GM18502 (cell line): Measurements from ENCODE around the gene SNRNP200.
"Not testable (repeated sequence)": the region's sequence is repeated elsewhere in the genome, so short reads cannot be mapped to it uniquely, and the experiment has no call there.

Experiments
- ATAC-seq: cut with Tn5 transposase; IDR thresholded peaks from one replicate; pipeline ENCODE4 v1.9.1; 2021; ENCODE audit warnings: mild to moderate bottlenecking; ENCODE audit not compliant: unreplicated experiment, poor library complexity

Gene SNRNP200

DNA sequence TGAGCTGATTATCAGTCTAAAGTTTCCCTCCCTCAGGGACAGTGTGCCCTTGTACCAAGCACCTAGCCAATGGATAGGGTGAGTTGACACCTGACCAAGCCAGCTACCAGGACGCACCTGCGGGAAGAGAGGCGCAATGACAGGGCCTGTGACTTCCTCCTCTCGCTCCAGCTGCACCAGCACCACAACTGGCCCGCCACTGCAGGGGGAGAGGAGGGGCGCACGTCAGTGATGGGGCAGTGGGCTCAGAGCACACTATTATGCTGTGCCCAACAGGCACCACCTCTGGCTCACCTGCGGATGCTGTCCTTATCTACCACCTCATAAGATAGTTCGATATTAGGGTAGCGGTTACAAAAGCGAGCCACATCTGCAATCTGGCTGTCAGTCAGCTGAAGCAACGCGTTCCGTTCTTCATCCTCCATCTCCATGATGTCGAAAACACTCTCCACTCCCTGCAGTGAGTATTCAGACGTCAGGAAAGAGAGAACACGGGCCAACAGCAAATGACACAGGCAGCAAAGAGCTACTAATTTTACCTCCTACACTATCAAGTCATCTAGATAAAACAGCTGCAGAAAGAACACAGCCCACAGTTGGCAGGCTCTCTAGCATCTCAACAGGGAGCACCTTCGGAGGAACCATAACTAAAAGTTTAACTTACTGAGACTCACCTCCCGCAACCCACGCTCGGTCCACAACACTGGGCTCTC lies 28.4 kb downstream of the SNRNP200 start:
- ATAC-seq = no peak

DNA sequence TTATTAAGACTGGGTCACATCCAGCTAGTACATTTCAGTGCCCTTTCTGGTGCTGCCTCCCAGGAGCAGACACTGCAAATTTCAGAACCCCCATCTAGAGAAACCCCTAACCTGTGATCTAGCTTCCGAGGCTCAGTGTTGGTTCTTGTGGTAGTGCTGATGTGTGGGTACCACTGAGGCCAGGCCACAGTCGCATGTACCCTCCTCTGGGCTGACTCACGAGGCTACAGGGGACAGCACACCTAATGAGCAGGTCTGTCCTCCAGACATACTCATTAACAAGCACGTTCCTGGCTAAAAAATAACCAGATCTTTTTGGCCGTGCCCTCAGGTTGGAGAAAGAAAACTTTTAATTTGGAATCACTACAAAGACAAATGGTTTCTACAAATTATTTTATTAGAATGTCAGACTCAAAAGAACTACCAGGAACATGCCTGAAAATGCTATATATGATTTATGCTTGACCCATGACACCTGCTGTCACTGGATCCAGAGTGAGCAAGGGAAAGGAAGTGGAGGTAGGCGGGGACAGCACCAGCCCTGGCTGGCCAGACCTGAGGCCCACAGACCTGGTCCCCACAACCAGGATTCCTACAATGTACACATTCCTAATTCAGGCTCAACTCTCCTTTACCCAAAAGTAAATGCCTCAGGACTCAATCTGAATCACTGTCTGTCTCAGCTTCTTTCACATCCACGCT lies 30.8 kb downstream of the SNRNP200 start:
- no peak for ATAC-seq

DNA sequence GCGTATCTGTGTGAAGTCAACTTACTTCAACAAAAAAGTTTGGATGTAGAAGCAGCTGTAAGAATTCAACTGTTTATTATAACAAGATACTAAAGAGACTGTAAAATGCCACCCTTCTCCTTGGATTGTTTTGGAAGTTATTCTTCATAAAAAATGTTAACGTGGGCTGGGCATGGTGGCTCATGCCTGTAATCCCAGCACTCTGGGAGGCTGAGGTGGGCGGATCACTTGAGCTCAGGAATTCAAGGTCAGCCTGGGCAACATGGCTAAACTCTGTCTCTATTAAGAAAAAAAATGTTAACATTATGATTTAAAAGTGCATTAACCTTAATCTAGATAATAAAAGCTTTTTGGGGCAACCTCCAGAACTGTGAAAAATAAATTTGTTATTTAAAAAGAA lies 31.6 kb downstream of the SNRNP200 start:
- no peak for ATAC-seq

DNA sequence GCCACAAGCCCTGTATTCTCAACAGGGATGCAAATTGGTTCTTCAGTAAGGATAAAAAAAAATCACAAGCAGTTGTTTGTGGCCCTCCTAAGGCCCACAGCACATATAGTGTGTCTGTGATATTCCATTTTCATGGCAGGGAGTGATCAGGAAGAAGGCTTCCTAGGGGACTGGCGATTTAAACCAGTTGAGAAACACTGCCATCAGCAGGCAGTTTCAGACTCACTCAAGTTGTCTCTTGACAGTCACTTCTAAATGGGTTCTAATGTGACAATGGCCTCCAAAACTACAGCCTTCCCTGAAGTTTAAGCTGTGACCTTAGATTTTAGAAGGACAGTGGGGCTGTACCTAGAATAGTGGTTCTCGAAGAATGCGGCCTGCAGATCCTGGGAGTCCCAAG lies 33.4 kb downstream of the SNRNP200 start:
- no peak for ATAC-seq

DNA sequence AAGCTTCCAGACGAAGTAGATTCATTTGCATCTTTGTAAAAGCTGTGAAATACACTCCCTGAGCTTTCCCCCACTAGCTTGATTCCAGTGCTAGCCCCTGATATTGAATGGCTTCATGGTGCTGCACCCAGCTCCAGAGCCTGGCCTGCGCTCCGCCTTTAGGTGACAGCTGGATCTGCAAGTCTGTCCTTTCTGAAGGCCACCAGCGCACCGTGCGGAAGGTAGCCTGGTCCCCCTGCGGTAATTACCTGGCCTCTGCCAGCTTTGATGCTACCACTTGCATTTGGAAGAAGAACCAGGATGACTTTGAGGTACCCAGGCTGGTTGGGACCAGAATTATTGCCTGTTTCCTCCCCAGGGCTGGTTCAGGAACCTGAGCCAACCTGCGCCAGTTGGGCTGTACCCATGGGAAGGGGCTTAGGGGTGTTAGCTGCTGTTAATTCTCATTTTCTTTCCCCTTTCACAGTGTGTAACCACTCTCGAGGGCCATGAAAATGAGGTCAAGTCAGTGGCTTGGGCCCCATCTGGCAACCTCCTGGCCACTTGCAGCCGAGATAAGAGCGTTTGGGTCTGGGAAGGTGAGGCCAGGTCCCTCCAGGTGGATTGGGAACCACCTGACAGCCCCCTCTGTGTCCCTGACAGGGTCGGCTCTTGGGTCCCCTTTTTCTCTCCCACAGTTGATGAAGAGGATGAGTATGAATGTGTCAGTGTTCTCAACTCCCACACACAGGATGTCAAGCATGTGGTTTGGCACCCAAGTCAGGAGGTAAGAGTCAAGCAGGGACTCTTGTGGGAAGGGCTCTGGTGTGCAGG lies 38.0 kb downstream of the SNRNP200 start:
- ATAC-seq = no peak

DNA sequence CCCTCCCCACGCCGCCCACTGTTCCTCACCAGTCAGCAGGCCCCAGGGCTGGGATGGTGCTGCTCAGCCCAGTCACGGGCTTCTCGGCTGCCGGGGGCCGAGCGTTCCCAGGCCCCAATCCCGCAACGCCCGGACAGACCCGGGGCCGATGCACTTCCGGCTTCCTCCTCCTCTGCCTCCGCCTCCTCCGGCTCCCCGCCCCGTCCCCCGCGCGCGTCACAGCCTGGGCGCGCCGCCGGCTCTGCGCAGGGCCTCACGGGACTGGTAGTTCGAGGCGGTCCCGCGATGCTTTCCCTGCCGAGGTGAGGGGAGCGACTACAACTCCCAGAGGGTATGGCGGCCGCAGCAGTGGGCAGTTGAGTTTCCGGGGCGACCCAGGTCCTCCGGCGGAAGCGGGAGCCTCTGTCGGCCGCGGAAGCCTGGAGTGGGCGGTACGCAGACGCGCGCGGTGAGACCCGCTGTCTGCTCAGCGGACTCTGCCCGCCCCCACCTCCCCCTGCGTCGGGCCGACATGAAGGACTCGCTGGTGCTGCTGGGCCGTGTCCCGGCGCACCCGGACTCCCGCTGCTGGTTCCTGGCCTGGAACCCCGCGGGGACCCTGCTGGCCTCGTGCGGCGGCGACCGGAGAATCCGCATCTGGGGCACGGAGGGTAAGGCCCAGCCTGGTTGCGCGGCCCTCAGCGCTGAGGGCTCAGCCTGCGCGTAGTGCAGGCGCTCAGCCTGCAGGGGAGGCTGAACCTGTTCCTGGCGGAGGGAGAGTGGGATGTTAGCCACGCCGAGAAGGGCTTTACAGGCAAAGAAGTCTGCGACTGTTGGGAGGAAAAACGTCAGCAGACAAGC lies 39.3 kb downstream of the SNRNP200 start, which contains the start of the genes CIAO1 and TMEM127:
CIAO1 (plus strand) TSS at position 386 of the 840 bp plus-strand sequence; CDS start at position 512, 126 bp downstream.
TMEM127 (minus strand) TSS at position 158 of the 840 bp plus-strand sequence. CDS start 616 bp downstream, outside the sequence.
- ATAC-seq = peak; percentile 92

DNA sequence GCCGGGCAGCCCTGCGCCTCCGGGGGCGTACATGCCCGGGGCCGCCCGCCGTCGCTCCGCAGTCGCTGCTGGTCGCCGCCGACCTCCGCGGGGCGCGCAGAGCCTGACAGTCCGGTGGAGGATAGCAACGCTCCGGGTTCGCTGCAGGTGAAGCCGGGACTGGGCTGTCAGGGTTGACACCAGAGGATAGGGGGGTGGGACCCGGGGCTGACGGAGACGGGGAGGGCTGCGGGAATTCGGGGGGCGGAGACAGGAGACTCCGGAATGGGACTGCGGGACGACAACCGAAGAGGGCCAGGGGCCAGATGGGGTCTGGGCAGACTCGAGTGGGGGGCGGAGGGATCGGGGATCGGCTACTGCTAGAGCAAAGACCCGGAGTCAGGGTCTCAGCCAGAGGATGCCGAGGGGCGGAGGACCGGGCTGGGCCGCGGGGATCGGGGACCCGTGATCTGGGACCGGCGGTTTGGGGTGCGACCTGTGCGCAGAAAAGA lies 40.0 kb downstream of the SNRNP200 start:
- peak; percentile 13 for ATAC-seq

DNA sequence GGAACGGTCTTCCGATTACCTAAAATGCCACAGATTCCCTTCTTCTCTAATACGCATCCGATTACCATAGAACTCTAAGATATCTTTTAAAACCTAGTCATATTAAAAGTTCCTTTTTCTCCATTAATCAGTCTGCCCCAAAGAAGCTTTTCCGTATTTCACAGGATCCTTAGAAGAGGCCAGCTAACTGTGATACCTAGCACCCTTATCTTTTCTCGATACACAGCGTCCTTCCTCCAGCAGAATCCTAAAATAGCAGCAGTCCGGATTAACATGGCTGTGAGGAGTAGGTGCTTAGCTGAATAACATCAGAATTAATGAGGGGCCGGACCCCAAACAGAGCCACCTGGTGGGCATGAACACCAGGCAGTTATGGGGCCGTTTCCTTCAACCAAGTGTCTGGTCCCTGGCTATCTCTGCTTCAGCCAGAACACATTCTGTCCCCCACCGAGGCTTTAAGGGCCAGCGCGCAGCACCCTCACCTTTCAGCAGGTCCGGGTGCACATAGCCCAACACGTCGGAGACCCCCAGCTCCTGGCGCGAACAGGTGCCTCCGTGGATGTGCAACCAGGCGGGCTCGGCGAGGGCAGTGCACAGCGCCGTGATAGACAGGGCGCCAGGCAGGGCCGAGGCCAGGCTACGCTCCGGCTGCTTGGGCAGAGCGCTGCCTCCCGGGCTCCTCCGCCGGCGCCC lies 40.5 kb downstream of the SNRNP200 start:
- ATAC-seq = no peak

DNA sequence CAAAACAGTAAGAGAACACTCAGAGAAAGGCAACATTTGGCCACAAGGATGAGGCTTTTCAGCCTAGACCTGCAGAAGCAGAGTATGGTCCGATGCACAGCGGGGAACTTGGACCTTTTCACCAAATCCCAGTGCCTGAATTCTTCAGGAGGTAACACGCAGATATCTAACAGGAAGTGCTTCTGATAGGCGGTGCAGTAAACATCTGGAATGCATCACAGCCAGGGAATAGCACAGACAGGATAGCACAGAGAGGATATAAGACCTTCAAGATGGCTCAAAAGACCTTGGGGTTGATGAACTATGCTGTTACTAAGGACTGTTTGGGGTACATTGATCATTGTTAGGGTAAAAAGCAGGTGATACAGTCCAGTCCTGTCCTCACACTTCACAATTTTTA lies 41.3 kb downstream of the SNRNP200 start:
- ATAC-seq = no peak

DNA sequence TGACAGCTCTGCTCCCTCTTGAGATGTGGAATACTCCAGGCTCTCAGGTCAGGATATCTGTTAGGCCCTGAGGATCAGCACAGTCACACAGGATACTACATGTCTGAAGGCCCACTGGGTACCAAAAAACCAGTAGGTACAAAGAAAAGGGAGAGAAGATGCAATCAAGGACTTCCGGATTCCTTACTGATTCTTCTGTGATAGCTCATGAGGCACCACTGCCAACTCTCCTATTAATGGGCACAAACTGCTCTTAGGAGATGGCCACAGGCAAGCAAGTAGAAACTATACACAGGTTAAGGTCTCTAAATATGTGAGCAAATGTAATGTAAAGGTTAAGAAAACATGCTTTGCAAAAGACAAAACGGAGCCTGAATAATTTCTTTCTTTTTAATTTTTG lies 43.0 kb downstream of the SNRNP200 start:
- no peak for ATAC-seq

DNA sequence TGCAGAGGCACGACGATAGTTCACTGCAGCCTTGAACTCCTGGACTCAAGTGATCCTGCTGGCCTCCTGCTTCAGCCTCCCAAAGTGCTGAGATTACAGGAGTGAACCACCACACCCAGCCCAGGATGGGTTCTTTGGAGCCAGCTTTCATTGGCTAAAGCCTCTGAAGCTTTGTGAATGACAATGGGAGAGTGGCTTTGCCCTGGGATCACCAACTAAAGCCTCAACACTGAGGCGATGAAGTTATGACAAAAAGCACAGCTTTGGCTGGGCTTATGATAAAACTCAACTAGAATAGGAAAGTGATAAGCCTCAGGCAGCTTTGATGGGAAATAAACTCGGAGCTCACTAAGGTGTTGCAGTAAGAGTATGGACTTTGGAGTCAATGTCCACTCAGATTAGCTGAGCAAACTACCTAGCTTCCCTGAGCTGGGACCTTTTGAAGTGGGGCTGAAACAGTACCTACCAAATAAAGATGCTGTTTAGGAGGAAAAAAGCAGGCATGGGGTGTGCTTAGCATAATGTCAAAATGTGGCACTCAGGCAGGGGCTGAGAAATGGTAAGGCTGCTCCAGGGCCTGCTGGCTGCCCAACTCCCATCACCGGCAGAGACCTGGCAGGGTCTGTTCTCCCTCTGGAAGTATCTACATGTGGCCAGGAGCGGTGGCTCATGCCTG lies 43.9 kb downstream of the SNRNP200 start:
- no peak for ATAC-seq

DNA sequence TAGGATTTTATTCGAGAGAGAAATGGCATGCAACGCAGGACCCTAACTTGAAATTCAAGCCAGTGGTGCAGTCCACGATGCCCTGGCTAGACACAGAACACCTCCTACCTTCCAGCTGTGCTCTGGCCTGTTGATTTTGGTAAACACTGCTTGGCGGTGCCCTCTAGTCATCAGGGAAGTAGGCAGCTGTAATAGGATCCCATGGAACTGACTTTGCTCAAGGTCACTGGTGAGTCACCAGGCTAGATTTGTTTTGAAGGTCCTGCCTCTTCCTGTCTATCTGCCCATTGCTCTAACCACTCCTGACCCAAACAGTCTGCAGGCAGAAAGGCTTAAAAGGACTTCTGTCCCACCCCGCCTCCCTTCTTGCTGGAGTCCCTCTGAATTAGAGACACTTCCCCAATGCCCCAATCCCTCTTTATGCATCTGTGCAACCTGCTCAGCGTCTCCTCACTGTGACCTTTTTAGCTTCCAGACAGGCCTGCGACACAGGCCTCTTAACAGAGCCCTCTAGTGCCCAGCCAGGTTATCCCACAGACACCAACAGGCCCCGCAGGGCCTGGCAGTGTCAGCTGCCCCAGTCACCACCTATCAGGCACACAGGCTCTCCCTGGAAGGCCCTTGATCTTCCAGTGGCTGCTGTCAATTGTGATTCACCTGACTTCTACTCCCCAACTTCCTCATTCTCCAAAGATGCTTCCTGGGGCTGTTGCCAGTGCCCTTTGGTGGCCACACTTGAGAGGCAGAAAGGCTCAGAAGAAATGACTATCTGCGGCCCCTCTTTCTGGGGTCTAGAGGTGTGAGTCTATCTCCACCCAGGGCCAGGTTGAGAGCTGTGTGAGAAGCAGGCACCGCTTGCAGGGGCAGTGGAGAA lies 44.7 kb downstream of the SNRNP200 start:
- ATAC-seq = no peak

DNA sequence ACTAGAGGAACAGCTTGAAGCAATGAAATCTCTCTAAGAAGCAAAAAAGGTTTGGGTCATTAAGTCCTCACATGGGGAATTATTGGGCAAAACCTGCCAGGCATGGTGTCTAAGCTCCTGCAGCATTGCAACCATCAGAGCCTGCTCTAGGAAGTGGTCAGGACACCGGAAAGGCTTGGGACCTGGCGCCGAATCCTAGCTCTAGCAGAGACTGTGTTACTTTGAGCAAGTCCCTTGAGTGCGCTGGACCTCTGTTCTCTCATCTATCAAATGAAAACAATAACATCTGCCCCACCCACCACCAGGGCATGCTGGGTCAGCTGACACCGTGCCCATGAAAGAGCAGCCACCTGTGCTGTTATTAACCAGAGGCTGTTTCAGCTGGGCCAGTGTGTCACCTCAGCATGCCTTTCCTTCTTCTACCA lies 45.8 kb downstream of the SNRNP200 start:
- ATAC-seq = no peak

DNA sequence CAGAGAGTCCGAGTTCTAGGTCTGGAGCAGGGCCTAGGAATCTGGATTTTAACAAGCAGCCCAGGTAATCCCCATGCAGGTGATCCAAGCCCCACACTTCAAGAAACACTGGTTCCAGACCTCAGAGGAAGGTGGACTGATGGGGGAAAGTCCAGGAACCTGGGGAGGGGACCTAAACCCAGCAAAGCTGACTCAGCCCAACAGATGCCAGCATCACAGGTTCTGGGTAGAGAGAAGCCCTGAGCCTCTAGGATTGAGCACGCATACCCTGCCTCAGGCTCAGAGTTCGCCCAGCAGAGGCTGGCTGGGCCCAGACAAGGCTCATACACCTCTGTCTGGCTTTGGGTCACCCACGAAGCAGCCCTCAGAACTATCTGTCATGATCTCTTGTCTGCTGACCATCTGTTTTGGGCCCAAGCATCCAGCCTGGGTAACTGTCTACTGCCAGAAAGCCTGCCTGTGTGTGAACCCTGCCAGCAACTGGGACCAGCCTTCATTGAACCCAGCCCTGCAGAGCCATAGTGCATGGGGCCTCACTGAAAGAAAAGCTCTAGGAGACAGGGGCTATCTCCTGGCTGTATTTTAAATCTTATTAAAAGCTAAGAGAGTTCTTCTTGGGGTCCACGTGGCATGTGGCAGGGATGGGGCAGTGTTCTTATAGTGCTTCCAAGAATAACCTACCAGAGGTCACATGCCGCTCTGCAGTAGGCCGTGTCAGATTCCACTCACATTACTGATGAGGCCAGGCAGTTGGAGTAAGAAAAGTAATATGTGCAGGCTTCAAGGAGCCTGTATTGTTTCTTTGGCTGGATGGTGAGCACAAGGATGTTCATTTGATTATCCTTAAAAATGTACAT lies 47.0 kb downstream of the SNRNP200 start:
- no peak for ATAC-seq

DNA sequence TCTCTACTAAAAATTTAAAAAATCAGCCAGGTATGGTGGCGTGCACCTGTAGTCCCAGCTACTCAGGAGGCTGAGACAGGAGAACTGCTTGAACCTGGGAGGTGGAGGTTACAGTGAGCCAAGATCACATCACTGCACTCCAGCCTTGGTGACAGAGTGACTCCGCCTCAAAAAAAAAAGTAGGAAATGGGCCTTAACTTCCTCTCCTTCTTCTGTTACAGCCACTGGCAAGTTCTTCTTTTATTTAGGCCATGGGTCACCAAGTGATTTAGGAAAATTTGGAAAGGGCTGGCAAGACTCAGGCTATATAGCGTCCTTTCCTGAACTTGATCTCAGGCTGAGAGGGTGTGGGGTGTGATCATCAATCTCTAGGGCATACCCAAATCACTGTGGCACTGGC lies 47.6 kb downstream of the SNRNP200 start:
- ATAC-seq = not testable (repeated sequence)

DNA sequence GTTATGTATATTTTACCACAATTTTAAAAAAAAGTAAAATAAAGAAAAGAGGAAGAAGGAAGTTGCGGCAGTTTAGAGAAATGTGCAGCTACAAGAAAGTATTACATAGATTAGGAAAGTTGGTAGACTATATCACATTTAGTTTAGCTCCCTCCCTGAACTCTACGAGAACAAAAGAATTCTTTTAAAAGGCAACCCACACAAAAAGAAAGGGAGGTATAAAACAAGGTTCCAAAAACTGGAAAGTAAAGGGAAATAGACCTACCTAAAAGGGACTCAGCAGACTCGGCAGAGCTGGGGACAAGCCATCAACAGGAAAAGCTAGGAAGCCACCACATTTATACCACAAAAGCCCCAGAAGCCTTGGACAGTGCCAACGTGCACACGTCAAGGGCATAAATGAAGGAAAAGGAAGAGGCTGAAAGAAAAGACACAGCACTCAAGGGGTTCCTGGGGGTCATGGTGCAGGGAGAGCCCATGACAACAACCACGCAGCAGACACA lies 48.7 kb downstream of the SNRNP200 start:
- ATAC-seq = no peak

DNA sequence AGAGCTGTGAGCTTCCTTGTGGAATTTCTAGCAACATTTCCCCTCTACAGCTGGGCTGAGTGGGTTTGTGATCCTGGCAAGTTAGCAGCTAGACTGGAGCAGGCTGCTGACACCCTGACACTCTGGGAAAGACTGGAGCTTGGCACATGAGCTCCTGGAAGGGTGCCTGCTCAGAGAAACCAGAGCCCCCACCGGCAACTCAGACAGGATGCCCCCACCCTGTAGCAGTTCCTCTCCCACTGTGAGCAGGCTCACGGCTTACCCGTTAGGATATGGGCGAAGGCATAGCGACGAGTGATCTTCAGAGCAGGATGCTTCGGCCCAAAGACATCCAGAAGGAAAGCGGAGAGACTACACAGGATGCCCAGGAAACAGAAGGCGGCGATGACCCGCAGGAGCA lies 50.8 kb downstream of the SNRNP200 start:
- no peak for ATAC-seq
